GM12878 (cell line): ENCODE results near the gene ZNF532. TPM values are rescaled to one million over a fixed set of nuclear protein-coding genes. Genes with fewer than 3 reads are reported as not detected.

Experiments
- ATAC-seq: fragments of 200-7000 bp; cut with Tn5 transposase; 3 replicates; pipeline ENCODE4 v1.9.1; 2020; ENCODE audit warnings: mild to moderate bottlenecking, moderate library complexity
- BruUV-seq: library from RNA; stranded (reverse); fragments of 400-500 nt; replicated peaks from 2 replicates; lab custom pipeline; 2021; lab: Mats Ljungman, UMichigan
- CTCF ChIA-PET: fragments of 300-600 bp; sonication (Branson Sonifier 250); formaldehyde crosslinking; extraction: SDS; loops from one replicate; lab custom pipeline; 2021; ENCODE audit warnings: inconsistent platforms; lab: Yijun Ruan, JAX
- POLR2A ChIA-PET: fragments of 350-600 bp; formaldehyde crosslinking; extraction: SDS; loops from one replicate; lab custom pipeline; 2021; ENCODE audit warnings: inconsistent platforms; lab: Charles Lee
- RAD21 ChIA-PET: fragments of 300-600 bp; sonication (Branson Sonifier 250); formaldehyde crosslinking; loops from one replicate; lab custom pipeline; 2023; ENCODE audit warnings: antibody characterized with exemption; ENCODE audit not compliant: unreplicated experiment; lab: Charles Lee
- SMC1A ChIA-PET: fragments of 300-600 bp; sonication (Branson Sonifier 250); formaldehyde crosslinking; loops from one replicate; lab custom pipeline; 2023; ENCODE audit not compliant: unreplicated experiment, uncharacterized antibody; lab: Charles Lee
- DNase-seq: peaks from one replicate; pipeline ENCODE4 v3.0.0-alpha.2; 2011; ENCODE audit warnings: low read depth, low spot score
- FAIRE-seq: peaks from 3 replicates; lab custom pipeline; 2011; peaks lifted over from hg19 to GRCh38; lab: Jason Lieb, UNC
- H2AFZ ChIP-seq: 2 replicates; pipeline ENCODE4 v1.6.0; 2011; ENCODE audit warnings: low read depth, low read length, control low read depth; ENCODE audit not compliant: control insufficient read depth
- H3K27ac ChIP-seq: 2 replicates; pipeline ENCODE4 v1.5.1; 2011; ENCODE audit warnings: control low read depth; ENCODE audit not compliant: control insufficient read depth, insufficient read depth
- H3K27me3 ChIP-seq, 2 experiments: replicated peaks in 1 of 2; 2 replicates each; pipeline versions ENCODE4 v1.6.0 to v1.6.1; 2011; ENCODE audit warnings: low read length in 1 of 2; ENCODE audit not compliant: control insufficient read depth in 2 of 2, insufficient read depth in 2 of 2
- H3K36me3 ChIP-seq, 2 experiments: 2 replicates each; pipeline ENCODE4 v1.5.1; 2011; ENCODE audit warnings: low read length in 1 of 2; ENCODE audit not compliant: control insufficient read depth in 2 of 2, insufficient read depth in 2 of 2
- H3K4me1 ChIP-seq: 2 replicates; pipeline ENCODE4 v1.6.1; 2011; ENCODE audit warnings: mild to moderate bottlenecking, low read length, moderate library complexity, mixed read lengths; ENCODE audit not compliant: control insufficient read depth, insufficient read depth
- H3K4me2 ChIP-seq: 2 replicates; pipeline ENCODE4 v1.6.0; 2011; ENCODE audit warnings: control low read depth; ENCODE audit not compliant: control insufficient read depth, insufficient read depth
- H3K4me3 ChIP-seq: fragments of 200-600 bp; sonication (generic); 2 replicates; pipeline ENCODE4 v1.5.1; 2016
- H3K79me2 ChIP-seq: 2 replicates; pipeline ENCODE4 v1.6.0; 2011; ENCODE audit warnings: low read length; ENCODE audit not compliant: control insufficient read depth, insufficient read depth
- H3K9ac ChIP-seq: 2 replicates; pipeline ENCODE4 v1.8.0; 2011; ENCODE audit warnings: low read length, control low read depth, mixed read lengths; ENCODE audit not compliant: control insufficient read depth, insufficient read depth
- H3K9me3 ChIP-seq: replicated peaks from 3 replicates; pipeline ENCODE4 v1.5.1; 2011; ENCODE audit warnings: mild to moderate bottlenecking, low read length; ENCODE audit not compliant: control insufficient read depth, insufficient read depth
- H4K20me1 ChIP-seq: 2 replicates; pipeline ENCODE4 v1.6.0; 2011; ENCODE audit not compliant: control insufficient read depth, insufficient read depth
- SIN3A ChIP-seq: IDR thresholded peaks from 2 replicates; pipeline ENCODE4 v1.6.1; 2012; ENCODE audit warnings: low read depth, low read length, improper control_type of control experiment
- YBX1 ChIP-seq: fragments of 450-650 bp; IDR thresholded peaks from 2 replicates; pipeline ENCODE4 v1.6.1; 2016; ENCODE audit warnings: antibody characterized with exemption
- WGBS: methylation state at CpG from one replicate; pipeline ENCODE4 v1.1.6; 2016; ENCODE audit warnings: low lambda C conversion rate; ENCODE audit not compliant: insufficient replicate concordance, insufficient coverage; ENCODE audit errors: missing lambda C conversion rate; 5-methylcytosine and 5-hydroxymethylcytosine counted together
- in situ Hi-C: fragments of 300-500 bp; cut with MboI; formaldehyde crosslinking; loops from 9 replicates; pipeline ENCODE4 v1.14.3; 2018; ENCODE audit warnings: mixed read lengths
- intact Hi-C: fragments of 100-400 bp; cut with micrococcal nuclease; formaldehyde crosslinking; loops from one replicate; pipeline ENCODE4 v1.14.2; 2022; ENCODE audit not compliant: unreplicated experiment
- polyA plus RNA-seq, 11 experiments: library from polyadenylated mRNA; depleted of rRNA in 4 of 11; unstranded in 6 of 11; stranded (reverse) in 5 of 11; fragments of >200 nt; fragmentation: Nextera tagmentation in 4 of 11; fragmentation: Illumina TruSeq in 1 of 11; extraction: Ambion mirVana in 4 of 11; extraction: Trizol in 1 of 11; gene quantifications; 1 replicate in 1 of 11; 2 replicates in 10 of 11; pipeline versions ENCODE4 v1.2.1 to v1.2.3, GENCODE V29; 2011 to 2016; ENCODE audit warnings: inconsistent platforms in 2 of 11, missing spikeins in 2 of 11, low read depth in 1 of 11
- total RNA-seq, 4 experiments: library from RNA; depleted of rRNA in 3 of 4; stranded (reverse); fragments of >200 nt in 3 of 4; fragmentation: Illumina TruSeq in 1 of 4; extraction: Trizol in 1 of 4; gene quantifications; 2 replicates each; pipeline versions ENCODE4 v1.2.1 to v1.2.3, GENCODE V29; 2013 to 2021
- TF ChIP-seq, protein P1 (sequence below): fragments of 450-650 bp; conservative IDR thresholded peaks from 2 replicates; pipeline ENCODE4 v1.6.1; 2017; ENCODE audit warnings: mild to moderate bottlenecking, moderate library complexity

The ZNF532 gene
- total and polyA plus RNA-seq, 10 of the 15 experiments (the other 5 are each of a cell fraction or from before 2014, with no cell fraction given): 0.44 to 3.4 (median 1.4) TPM

DNA sequence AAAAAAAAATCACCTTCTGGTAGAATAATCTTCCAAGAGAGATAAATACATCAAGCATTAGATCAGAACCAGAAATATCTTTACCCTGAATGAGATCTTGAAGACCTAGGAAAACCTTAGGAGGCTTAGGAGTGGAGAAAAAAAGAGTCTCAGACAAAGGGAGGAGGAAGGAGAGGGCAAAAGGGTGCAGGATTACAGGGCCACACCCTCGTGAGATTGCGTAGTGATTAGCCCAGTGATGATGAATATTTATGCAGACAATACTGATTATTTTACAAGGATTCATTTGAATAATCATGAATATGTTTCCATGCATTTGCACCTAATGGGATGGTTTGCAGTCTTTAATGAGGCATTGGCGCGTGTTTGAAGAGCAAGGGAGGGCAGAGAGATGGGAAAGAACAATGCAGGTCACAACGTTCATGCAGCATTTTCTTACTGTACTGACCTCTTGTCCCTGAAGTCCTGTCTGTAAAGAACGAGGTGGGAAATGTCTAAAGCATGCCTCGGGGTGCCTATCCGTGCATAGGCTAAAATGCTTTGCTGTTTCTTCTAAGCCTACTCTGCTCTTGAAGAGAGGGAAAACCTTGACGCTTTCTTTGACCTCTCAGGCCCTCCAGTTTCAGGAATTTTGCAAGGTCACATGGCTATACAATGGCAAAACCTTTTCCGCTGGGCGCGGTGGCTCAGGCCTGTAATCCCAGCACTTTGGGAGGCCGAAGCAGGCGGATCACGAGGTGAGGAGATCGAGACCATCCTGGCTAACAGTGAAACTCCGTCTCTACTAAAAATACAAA, 18.6 kb upstream of the ZNF532 start:
- Histone ChIP-seq H3K36me3 (no peaks in the 10 kb centered on the region), H3K4me3 (no peak overlapping the region), H3K4me1 (peaks cover 3% of the 10 kb centered on the region), H3K9me3 (no peaks in the 10 kb centered on the region; the same call in 1 of the 3 replicates), H3K79me2 (no peaks in the 10 kb centered on the region), H4K20me1 (no peaks in the 10 kb centered on the region), H3K9ac (no peak overlapping the region), H2AFZ (no peak overlapping the region), H3K27me3 (peaks cover 0 to 2% of the 10 kb centered on the region in 2 experiments; a peak in 1 of 4 replicates), H3K4me2 (no peak overlapping the region), H3K27ac (no peak overlapping the region)
- DNase-seq: no peak
- BruUV-seq: no TSS peak
- POLR2A ChIA-PET: no interaction called here
- WGBS: 69% methylated on average over 17 of the region's 17 CpGs
- RAD21 ChIA-PET: no interaction called here
- in situ Hi-C loops (no loop called here), intact Hi-C loops (no loop called here)
- SMC1A ChIA-PET: no interaction called here
- no peak for FAIRE-seq
- ATAC-seq: no peak
- no peak for TF ChIP-seq SIN3A
- TF ChIP-seq, protein P1, sequence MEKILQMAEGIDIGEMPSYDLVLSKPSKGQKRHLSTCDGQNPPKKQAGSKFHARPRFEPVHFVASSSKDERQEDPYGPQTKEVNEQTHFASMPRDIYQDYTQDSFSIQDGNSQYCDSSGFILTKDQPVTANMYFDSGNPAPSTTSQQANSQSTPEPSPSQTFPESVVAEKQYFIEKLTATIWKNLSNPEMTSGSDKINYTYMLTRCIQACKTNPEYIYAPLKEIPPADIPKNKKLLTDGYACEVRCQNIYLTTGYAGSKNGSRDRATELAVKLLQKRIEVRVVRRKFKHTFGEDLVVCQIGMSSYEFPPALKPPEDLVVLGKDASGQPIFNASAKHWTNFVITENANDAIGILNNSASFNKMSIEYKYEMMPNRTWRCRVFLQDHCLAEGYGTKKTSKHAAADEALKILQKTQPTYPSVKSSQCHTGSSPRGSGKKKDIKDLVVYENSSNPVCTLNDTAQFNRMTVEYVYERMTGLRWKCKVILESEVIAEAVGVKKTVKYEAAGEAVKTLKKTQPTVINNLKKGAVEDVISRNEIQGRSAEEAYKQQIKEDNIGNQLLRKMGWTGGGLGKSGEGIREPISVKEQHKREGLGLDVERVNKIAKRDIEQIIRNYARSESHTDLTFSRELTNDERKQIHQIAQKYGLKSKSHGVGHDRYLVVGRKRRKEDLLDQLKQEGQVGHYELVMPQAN: no peak
- TF ChIP-seq YBX1: no peak
- CTCF ChIA-PET: interaction anchor here (0.9 kb wide), 1 partner anchor 92 kb away, joined by 3 read pairs; no protein-coding TSS in a partner anchor
